GM18517 (cell line): ENCODE measurements around the gene PIGV.
"Not testable (repeated sequence)": the region's sequence is repeated elsewhere in the genome, so short reads cannot be mapped to it uniquely, and the experiment has no call there.

Experiments used
- ATAC-seq: cut with Tn5 transposase; IDR thresholded peaks from one replicate; pipeline ENCODE4 v1.9.1; 2021; ENCODE audit warnings: mild to moderate bottlenecking, moderate library complexity; ENCODE audit not compliant: unreplicated experiment

PIGV gene

GRCh38 chr1:26831546-26832248 lies 43.9 kb downstream of the PIGV start:
- ATAC-seq = no peak

GRCh38 chr1:26832249-26832960 lies 44.7 kb downstream of the PIGV start:
- ATAC-seq = no peak

GRCh38 chr1:26833432-26834405 lies 46.0 kb downstream of the PIGV start:
- ATAC-seq = peak; percentile 72

- ATAC-seq = not testable (repeated sequence)
Observed at GRCh38 chr1:26837665-26838064, 49.9 kb downstream of the PIGV start.

GRCh38 chr1:26838474-26839338 lies 51.0 kb downstream of the PIGV start:
- peak; percentile 82 for ATAC-seq

- ATAC-seq = no peak
Observed at GRCh38 chr1:26839339-26839722, 51.6 kb downstream of the PIGV start.

- no peak for ATAC-seq
Observed at GRCh38 chr1:26839779-26840178, 52.0 kb downstream of the PIGV start.

GRCh38 chr1:26844424-26845196 lies 56.9 kb downstream of the PIGV start:
- no peak for ATAC-seq

- ATAC-seq = not testable (repeated sequence)
Observed at GRCh38 chr1:26847826-26848225, 60.1 kb downstream of the PIGV start.
